Osteocyte (in vitro differentiated cells): ENCODE data around the gene POLN. TPM values are rescaled to one million over a fixed set of nuclear protein-coding genes. Genes with fewer than 3 reads are reported as not detected.

Source experiments
- DNase-seq: peaks from one replicate; pipeline ENCODE4 v3.0.0; 2021; ENCODE audit warnings: mixed read lengths; ENCODE audit not compliant: unreplicated experiment; ENCODE audit errors: extremely low spot score
- H3K27ac Mint-ChIP-seq: one replicate; pipeline ENCODE4 v1.8.0; 2021; ENCODE audit warnings: mild to moderate bottlenecking, mixed read lengths; ENCODE audit not compliant: unreplicated experiment
- H3K27me3 Mint-ChIP-seq: one replicate; pipeline ENCODE4 v1.8.0; 2021; ENCODE audit warnings: mixed read lengths; ENCODE audit not compliant: unreplicated experiment
- H3K36me3 Mint-ChIP-seq: one replicate; pipeline ENCODE4 v1.8.0; 2021; ENCODE audit warnings: mixed read lengths; ENCODE audit not compliant: unreplicated experiment
- H3K4me1 Mint-ChIP-seq: one replicate; pipeline ENCODE4 v1.8.0; 2021; ENCODE audit warnings: mixed read lengths; ENCODE audit not compliant: unreplicated experiment
- H3K4me3 Mint-ChIP-seq: one replicate; pipeline ENCODE4 v1.8.0; 2021; ENCODE audit warnings: mild to moderate bottlenecking, moderate library complexity, mixed read lengths; ENCODE audit not compliant: unreplicated experiment
- H3K9me3 Mint-ChIP-seq: one replicate; pipeline ENCODE4 v1.8.0; 2021; ENCODE audit warnings: mixed read lengths; ENCODE audit not compliant: unreplicated experiment
- total RNA-seq: library from RNA; stranded (reverse); gene quantifications from 2 replicates; pipeline ENCODE4 v1.2.1, GENCODE V29; 2021
- TF ChIP-seq, protein P1 (sequence below): fragments of 200-600 bp; sonication (generic); IDR thresholded peaks from 2 replicates; pipeline ENCODE4 v1.5.0; 2021; ENCODE audit warnings: antibody characterized with exemption, mild to moderate bottlenecking, moderate library complexity

POLN gene
- total RNA-seq, 1 donor from 2014 or later = 4.2 TPM

- no peaks in the 10 kb centered on the region for H3K9me3 Mint-ChIP-seq
- TF ChIP-seq, protein P1, sequence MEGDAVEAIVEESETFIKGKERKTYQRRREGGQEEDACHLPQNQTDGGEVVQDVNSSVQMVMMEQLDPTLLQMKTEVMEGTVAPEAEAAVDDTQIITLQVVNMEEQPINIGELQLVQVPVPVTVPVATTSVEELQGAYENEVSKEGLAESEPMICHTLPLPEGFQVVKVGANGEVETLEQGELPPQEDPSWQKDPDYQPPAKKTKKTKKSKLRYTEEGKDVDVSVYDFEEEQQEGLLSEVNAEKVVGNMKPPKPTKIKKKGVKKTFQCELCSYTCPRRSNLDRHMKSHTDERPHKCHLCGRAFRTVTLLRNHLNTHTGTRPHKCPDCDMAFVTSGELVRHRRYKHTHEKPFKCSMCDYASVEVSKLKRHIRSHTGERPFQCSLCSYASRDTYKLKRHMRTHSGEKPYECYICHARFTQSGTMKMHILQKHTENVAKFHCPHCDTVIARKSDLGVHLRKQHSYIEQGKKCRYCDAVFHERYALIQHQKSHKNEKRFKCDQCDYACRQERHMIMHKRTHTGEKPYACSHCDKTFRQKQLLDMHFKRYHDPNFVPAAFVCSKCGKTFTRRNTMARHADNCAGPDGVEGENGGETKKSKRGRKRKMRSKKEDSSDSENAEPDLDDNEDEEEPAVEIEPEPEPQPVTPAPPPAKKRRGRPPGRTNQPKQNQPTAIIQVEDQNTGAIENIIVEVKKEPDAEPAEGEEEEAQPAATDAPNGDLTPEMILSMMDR = no peak
- H3K27me3 Mint-ChIP-seq = no peaks in the 10 kb centered on the region
- peaks cover 10% of the 10 kb centered on the region for H3K36me3 Mint-ChIP-seq
- no peak overlapping the region for H3K27ac Mint-ChIP-seq
- DNase-seq = peak; percentile 82
- H3K4me1 Mint-ChIP-seq = peaks cover 24% of the 10 kb centered on the region
- no peak overlapping the region for H3K4me3 Mint-ChIP-seq
Measured at GRCh38 chr4:2247128-2248043, 5.5 kb upstream of the POLN start.

DNA sequence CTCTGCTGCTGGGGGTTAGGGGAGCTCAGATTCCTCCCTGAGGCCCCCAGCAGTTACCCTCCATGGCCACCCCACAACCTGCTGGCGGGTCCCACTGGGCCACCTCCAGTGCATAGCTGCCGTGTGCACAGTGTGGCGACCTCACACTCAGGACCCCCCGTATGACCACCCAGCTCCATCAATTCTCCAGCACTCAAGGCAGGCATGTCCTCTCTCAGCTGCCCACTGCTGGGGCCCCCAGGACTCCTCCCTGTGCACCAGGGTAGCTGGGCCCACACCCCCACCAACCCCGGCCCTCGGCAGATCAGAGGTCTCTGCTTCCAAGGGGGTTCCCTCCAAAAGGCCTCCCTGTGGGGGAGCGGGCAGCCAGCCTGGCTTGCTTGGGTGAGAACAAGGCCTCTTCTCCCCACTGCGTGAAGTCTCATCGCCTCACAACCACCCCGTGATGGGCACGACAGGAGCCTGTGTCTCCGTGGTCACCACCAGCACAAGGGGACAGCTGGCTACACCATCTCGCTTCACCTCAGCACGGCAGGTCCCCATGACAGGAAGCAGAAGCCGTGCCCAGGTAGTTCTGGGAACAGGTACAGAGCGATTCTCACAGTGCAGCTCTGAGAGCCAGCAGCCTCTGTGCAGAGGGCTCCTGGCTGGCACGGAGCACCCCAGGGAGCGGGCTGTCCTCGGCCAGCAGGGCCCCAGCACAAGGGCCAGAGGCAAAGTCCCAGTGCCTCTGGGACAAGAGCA is 4.6 kb upstream of the POLN start:
- Mint-ChIP-seq H3K9me3 (no peaks in the 10 kb centered on the region), H3K27me3 (no peaks in the 10 kb centered on the region), H3K4me1 (peaks cover 24% of the 10 kb centered on the region), H3K4me3 (no peak overlapping the region), H3K36me3 (peaks cover 7% of the 10 kb centered on the region), H3K27ac (no peak overlapping the region)
- DNase-seq = peak; percentile 80
- TF ChIP-seq, protein P1 = no peak

DNA sequence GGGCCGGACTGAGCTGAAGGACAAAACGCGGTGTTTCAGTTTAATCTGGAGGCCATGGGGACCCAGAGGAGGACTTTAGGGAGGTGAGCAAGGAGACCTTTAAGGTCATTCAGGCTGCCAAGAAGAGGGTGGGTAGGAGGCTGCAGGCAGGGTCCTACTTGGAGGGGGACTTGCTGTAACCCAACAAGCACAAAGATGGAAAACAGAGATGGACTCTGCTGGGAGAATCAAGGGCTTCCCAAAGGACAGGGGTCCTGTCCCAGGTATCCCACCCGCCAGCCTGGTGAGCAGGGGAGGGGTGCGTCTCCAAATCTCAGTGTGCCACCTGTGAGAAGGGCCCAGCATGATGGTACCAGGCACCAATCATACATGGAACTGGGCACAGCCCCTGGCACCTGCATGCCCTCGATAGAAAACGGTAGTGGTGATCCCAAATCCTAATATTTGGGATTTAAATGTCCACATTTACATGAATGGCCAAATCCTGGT is 3.9 kb upstream of the POLN start:
- Mint-ChIP-seq H3K36me3 (peaks cover 7% of the 10 kb centered on the region), H3K4me3 (no peak overlapping the region), H3K9me3 (no peaks in the 10 kb centered on the region), H3K4me1 (peaks cover 27% of the 10 kb centered on the region), H3K27ac (peak overlapping the region; percentile 59), H3K27me3 (no peaks in the 10 kb centered on the region)
- DNase-seq = no peak
- TF ChIP-seq, protein P1 = no peak

DNA sequence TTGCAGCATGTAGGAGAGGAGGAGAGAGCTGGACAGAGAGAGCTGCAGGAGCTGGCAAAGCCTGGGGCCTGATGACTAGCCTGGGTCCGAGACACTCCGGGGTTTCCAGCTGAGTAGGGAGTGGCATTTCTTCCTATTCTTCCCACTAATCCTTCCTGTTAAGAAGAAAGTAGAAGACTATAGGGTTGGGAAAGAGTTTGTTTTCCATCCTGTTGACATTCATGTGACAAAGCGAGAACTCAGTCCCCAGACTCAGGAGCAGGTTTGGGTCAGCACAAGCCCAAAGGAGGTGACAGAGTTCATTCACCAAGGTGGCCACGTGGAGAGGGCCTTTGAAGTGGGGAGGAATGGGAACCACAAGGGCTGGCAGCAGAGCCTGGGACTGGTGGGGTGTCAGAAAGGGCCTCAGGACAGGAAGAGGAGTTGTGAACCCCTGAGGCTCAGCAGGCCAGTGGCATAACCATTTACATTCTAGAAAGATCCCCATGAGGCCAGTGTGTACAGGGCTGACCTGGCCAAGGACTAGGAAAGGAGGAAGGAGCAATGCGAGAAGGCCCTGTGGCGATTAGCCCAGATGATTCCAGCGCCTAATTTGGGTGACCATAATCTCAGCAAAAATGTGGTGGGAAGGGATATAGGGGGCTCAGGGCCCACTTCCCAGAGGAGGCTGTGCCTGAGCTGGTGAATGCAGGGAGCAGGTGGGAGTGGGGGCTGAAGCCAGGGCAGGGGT is 3.3 kb upstream of the POLN start:
- H3K36me3 Mint-ChIP-seq = peaks cover 7% of the 10 kb centered on the region
- TF ChIP-seq, protein P1 = no peak
- no peak for DNase-seq
- H3K4me3 Mint-ChIP-seq = no peak overlapping the region
- H3K4me1 Mint-ChIP-seq = peaks cover 33% of the 10 kb centered on the region
- no peaks in the 10 kb centered on the region for H3K27me3 Mint-ChIP-seq
- no peaks in the 10 kb centered on the region for H3K9me3 Mint-ChIP-seq
- H3K27ac Mint-ChIP-seq = peak overlapping the region; percentile 59
